Natural killer cell (primary cell): Measurements from ENCODE around the gene SERPIND1. TPM values are rescaled to one million over a fixed set of nuclear protein-coding genes. Genes with fewer than 3 reads are reported as not detected.

Experiments
- total RNA-seq, 4 donors: library from RNA; stranded (reverse); fragments of 120-200 nt in 1 of 4; gene quantifications; one replicate each; pipeline versions ENCODE4 v1.2.3 to v1.2.4, GENCODE V29; 2013 to 2022

The SERPIND1 gene
- total RNA-seq, 3 donors from 2014 or later (not counting 1 experiment from before 2014, with no cell fraction given) = 0.43 TPM; not detected in 2

Other genes with a start within 250 kb of the SERPIND1 start
- 100 to 1,000 TPM; 208 to 233 (median 215) TPM for gene PI4KA, start 84.7 kb downstream of the SERPIND1 start, total RNA-seq
- 10 to 100 TPM; 35.1 to 40.3 (median 36.8) TPM for gene SNAP29, start 84.9 kb downstream of the SERPIND1 start, total RNA-seq
- gene CRKL, start 143.3 kb downstream of the SERPIND1 start, total RNA-seq = 10 to 100 TPM; 50.7 to 71.2 (median 67.4) TPM
- gene AIFM3, start 193.1 kb downstream of the SERPIND1 start, total RNA-seq = 1 to 10 TPM; 1.5 to 2.3 (median 2.2) TPM
- 10 to 100 TPM; 71.9 to 85.0 (median 82.0) TPM for gene LZTR1, start 208.2 kb downstream of the SERPIND1 start, total RNA-seq
- 10 to 100 TPM; 24.1 to 40.0 (median 26.8) TPM for gene THAP7, start 228.0 kb downstream of the SERPIND1 start, total RNA-seq
- under 1 TPM; 0.14 to 0.93 (median 0.18) TPM for gene P2RX6, start 241.1 kb downstream of the SERPIND1 start, total RNA-seq